Vagina (tissue), 2 donors: Measurements from ENCODE around the gene SLC17A9. TPM values are rescaled to one million over a fixed set of nuclear protein-coding genes. Genes with fewer than 3 reads are reported as not detected.

Experiments used
- DNase-seq, 2 donors: peaks; one replicate each; pipeline ENCODE4 v3.0.0-alpha.2; 2017; ENCODE audit errors: extremely low spot score in 2 of 2
- H3K27ac ChIP-seq: fragments of 200-600 bp; sonication (generic); one replicate; pipeline ENCODE4 v1.5.1; 2019
- H3K27me3 ChIP-seq: fragments of 200-600 bp; sonication (generic); one replicate; pipeline ENCODE4 v1.5.1; 2019
- H3K36me3 ChIP-seq, 2 donors: fragments of 200-600 bp; sonication (generic); one replicate each; pipeline ENCODE4 v1.5.1; 2017 to 2019
- H3K4me1 ChIP-seq: fragments of 200-600 bp; sonication (generic); one replicate; pipeline ENCODE4 v1.5.1; 2019
- H3K4me3 ChIP-seq, 2 donors: fragments of 200-600 bp; sonication (generic); 1 replicate in 1 of 2; 2 replicates in 1 of 2; pipeline ENCODE4 v1.5.1; 2016 to 2019
- H3K9me3 ChIP-seq: fragments of 200-600 bp; sonication (generic); one replicate; pipeline ENCODE4 v1.5.1; 2019
- CTCF ChIP-seq, 3 experiments: fragments of 450-650 bp in 2 of 3; fragments of 200-600 bp in 1 of 3; sonication (generic) in 1 of 3; IDR thresholded peaks; one replicate each; pipeline ENCODE4 v1.5.1; 2017 to 2019; ENCODE audit warnings: antibody characterized with exemption in 3 of 3, mild to moderate bottlenecking in 2 of 3, moderate library complexity in 2 of 3
- POLR2A ChIP-seq, 2 donors: fragments of 450-650 bp; IDR thresholded peaks; one replicate each; pipeline ENCODE4 v1.6.1; 2017; ENCODE audit warnings: antibody characterized with exemption in 2 of 2, mild to moderate bottlenecking in 2 of 2, moderate library complexity in 2 of 2
- POLR2AphosphoS5 ChIP-seq, 2 donors: sonication (generic); formaldehyde crosslinking; IDR thresholded peaks; one replicate each; pipeline ENCODE4 v1.9.0; 2017; ENCODE audit warnings: antibody characterized with exemption in 2 of 2, mild to moderate bottlenecking in 2 of 2, low read depth in 1 of 2; ENCODE audit not compliant: insufficient read depth in 1 of 2
- intact Hi-C: fragments of 100-400 bp; cut with DNase I; formaldehyde crosslinking; loops from one replicate; pipeline ENCODE4 v1.15.1; 2023
- total RNA-seq: library from RNA; depleted of rRNA; stranded (reverse); fragments of >200 nt; gene quantifications from one replicate; pipeline ENCODE4 v1.2.3, GENCODE V29; 2016

Gene SLC17A9
- total RNA-seq, 1 donor from 2014 or later = 2.5 TPM

DNA sequence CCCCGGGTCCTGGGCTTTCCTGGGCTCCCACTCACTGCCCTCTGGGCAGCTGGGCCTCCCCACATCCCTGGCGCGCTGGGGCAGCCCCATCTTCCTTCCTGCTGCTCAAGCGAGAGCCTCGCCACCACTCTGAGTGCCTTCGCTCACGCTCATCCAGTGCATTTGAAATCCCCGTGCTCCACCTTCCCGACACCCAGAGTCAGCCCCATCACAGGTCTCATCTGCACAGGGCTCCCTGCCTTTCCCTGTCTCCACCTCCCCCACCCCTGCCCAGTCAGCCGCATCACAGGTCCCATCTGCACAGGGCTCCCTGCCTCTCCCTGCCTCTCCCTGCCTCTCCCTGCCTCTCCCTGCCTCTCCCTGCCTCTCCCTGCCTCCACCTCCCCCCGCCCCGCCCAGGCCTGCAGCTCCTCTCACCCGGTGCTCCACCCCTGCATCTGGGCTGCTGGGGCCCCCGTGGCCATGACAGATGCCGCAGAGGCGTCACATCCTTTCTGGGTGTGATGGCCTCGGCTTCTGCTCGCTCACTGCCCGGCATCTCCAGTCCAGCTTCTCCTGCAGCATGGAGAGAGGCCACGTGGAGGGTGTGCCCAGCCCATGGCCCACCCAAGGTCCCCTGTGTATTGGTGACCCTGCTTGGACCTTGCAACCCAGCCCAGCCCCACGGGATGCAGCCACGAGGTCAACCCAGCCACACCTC, 63.3 kb downstream of the SLC17A9 start:
- DNase-seq = no peak
- Histone ChIP-seq H3K36me3 (no peaks in the 10 kb centered on the region), H3K4me1 (no peaks in the 10 kb centered on the region), H3K27me3 (no peaks in the 10 kb centered on the region), H3K27ac (no peak overlapping the region), H3K9me3 (no peaks in the 10 kb centered on the region), H3K4me3 (no peak overlapping the region)
- no peak for TF ChIP-seq POLR2AphosphoS5 (IDR thresholded peaks at IDR 0.05; ENCODE audit: insufficient read depth in 1 of 2, low read depth in 1 of 2)
- no peak for TF ChIP-seq POLR2A (IDR thresholded peaks at IDR 0.05)
- TF ChIP-seq CTCF (IDR thresholded peaks at IDR 0.05) = no peak
- intact Hi-C loops = no loop called here

GRCh38 chr20:63016514-63017075, 64.1 kb downstream of the SLC17A9 start:
- H3K36me3 ChIP-seq = no peaks in the 10 kb centered on the region
- H3K9me3 ChIP-seq = no peaks in the 10 kb centered on the region
- H3K27ac ChIP-seq = no peak overlapping the region
- no peak overlapping the region for H3K4me3 ChIP-seq
- intact Hi-C loops = no loop called here
- H3K4me1 ChIP-seq = no peaks in the 10 kb centered on the region
- no peaks in the 10 kb centered on the region for H3K27me3 ChIP-seq
- TF ChIP-seq CTCF (IDR thresholded peaks at IDR 0.05) (no peak), POLR2A (IDR thresholded peaks at IDR 0.05) (no peak), POLR2AphosphoS5 (IDR thresholded peaks at IDR 0.05; ENCODE audit: insufficient read depth in 1 of 2, low read depth in 1 of 2) (no peak)
- no peak for DNase-seq

GRCh38 chr20:63017076-63017825, 64.7 kb downstream of the SLC17A9 start:
- H3K36me3 ChIP-seq = no peaks in the 10 kb centered on the region
- no peak overlapping the region for H3K4me3 ChIP-seq
- TF ChIP-seq POLR2AphosphoS5 (IDR thresholded peaks at IDR 0.05; ENCODE audit: insufficient read depth in 1 of 2, low read depth in 1 of 2) (no peak), CTCF (IDR thresholded peaks at IDR 0.05) (no peak), POLR2A (IDR thresholded peaks at IDR 0.05) (no peak)
- no peaks in the 10 kb centered on the region for H3K27me3 ChIP-seq
- no peak overlapping the region for H3K27ac ChIP-seq
- H3K4me1 ChIP-seq = no peaks in the 10 kb centered on the region
- no peak for DNase-seq
- no peaks in the 10 kb centered on the region for H3K9me3 ChIP-seq
- intact Hi-C loops = no loop called here

DNA sequence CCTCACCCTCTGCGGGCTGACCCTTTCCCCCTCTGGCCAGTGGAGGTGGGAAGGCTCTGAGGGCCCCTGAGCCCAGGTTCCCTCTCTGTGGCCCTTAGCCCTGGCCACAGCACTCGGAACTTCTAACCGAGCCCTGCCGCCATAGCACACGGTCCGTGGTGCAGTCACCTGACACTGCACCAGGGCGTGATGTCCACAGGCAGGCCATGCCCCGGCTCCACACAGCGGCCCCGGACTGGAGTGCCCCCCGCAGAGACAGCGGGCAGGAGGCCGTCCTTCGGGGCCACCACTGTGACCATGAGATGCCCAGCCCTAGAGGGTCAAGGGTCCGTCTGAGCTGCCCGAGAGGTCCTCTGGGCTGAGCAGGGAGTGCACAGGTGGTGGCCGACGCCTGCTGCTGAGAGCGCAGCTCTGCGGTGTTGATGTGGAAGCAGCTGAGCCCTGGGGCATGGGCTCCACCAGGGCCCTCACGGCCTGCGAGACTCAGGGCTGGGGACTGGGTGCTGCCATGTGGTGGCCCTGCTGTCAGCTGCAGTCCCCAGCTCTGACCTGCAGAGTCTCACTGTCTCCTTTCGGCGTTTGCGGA, 65.4 kb downstream of the SLC17A9 start:
- Histone ChIP-seq H3K27ac (no peak overlapping the region), H3K4me1 (no peaks in the 10 kb centered on the region), H3K4me3 (no peak overlapping the region), H3K27me3 (no peaks in the 10 kb centered on the region), H3K9me3 (no peaks in the 10 kb centered on the region), H3K36me3 (no peaks in the 10 kb centered on the region)
- TF ChIP-seq CTCF (IDR thresholded peaks at IDR 0.05) (no peak), POLR2A (IDR thresholded peaks at IDR 0.05) (no peak), POLR2AphosphoS5 (IDR thresholded peaks at IDR 0.05; ENCODE audit: insufficient read depth in 1 of 2, low read depth in 1 of 2) (no peak)
- DNase-seq = no peak
- intact Hi-C loops = no loop called here

Other genes starting within 250 kb of the SLC17A9 start
- 0.49 TPM for gene NTSR1, start 243.9 kb upstream of the SLC17A9 start, total RNA-seq
- gene MRGBP, start 156.2 kb upstream of the SLC17A9 start, total RNA-seq = 10.6 TPM
- gene OGFR, start 147.9 kb upstream of the SLC17A9 start, total RNA-seq = 43.7 TPM
- gene COL9A3, start 135.7 kb upstream of the SLC17A9 start, total RNA-seq = 1.2 TPM
- gene TCFL5, start 90.9 kb upstream of the SLC17A9 start, total RNA-seq = 11.5 TPM
- 58.7 TPM for gene DIDO1, start 26.2 kb upstream of the SLC17A9 start, total RNA-seq
- gene GID8, start 14.6 kb upstream of the SLC17A9 start, total RNA-seq = 30.2 TPM
- gene BHLHE23, start 54.3 kb downstream of the SLC17A9 start, total RNA-seq = not detected